Spleen (tissue), 7 donors: Measurements from ENCODE around the gene PSRC1.

Experiments used
- CTCF ChIP-seq, 11 experiments: fragments of 200-600 bp in 7 of 11; fragments of 450-650 bp in 4 of 11; sonication (generic) in 4 of 11; IDR thresholded peaks in 8 of 11; conservative IDR thresholded peaks in 3 of 11; 1 replicate in 7 of 11; 2 replicates in 4 of 11; pipeline versions ENCODE4 v1.4.0 to v1.8.0; 2016 to 2021; ENCODE audit warnings: antibody characterized with exemption in 11 of 11, inconsistent platforms in 4 of 11, mild to moderate bottlenecking in 1 of 11
- POLR2A ChIP-seq, 3 donors: fragments of 450-650 bp; IDR thresholded peaks; one replicate each; pipeline ENCODE4 v1.5.1; 2017; ENCODE audit warnings: antibody characterized with exemption in 3 of 3, mild to moderate bottlenecking in 1 of 3
- POLR2AphosphoS5 ChIP-seq, 3 donors: sonication (generic); formaldehyde crosslinking; IDR thresholded peaks; one replicate each; pipeline ENCODE4 v1.5.1; 2017; ENCODE audit warnings: antibody characterized with exemption in 3 of 3
- donor health status: DM: no; HTN: no; CAD: no; lungs with moderate emphysema.
- donor health status: DM: no; HTN: no; CAD: no.
- donor health status: DM: no; HTN: no; CAD: no.

GRCh38 chr1:109237512-109237911, 45.4 kb downstream of the PSRC1 start:
- no peak for TF ChIP-seq CTCF (IDR thresholded peaks at IDR 0.05 in 8 of 11, conservative IDR thresholded peaks at IDR 0.05 in 3 of 11)
- no peak for TF ChIP-seq POLR2AphosphoS5 (IDR thresholded peaks at IDR 0.05)
- no peak for TF ChIP-seq POLR2A (IDR thresholded peaks at IDR 0.05)
